Measurements from ENCODE around the gene NOS1AP. TPM values are rescaled to one million over a fixed set of nuclear protein-coding genes. Genes with fewer than 3 reads are reported as not detected.

NOS1AP gene
- total RNA-seq, 1 experiment from 2014 or later = 5.3 TPM

DNA sequence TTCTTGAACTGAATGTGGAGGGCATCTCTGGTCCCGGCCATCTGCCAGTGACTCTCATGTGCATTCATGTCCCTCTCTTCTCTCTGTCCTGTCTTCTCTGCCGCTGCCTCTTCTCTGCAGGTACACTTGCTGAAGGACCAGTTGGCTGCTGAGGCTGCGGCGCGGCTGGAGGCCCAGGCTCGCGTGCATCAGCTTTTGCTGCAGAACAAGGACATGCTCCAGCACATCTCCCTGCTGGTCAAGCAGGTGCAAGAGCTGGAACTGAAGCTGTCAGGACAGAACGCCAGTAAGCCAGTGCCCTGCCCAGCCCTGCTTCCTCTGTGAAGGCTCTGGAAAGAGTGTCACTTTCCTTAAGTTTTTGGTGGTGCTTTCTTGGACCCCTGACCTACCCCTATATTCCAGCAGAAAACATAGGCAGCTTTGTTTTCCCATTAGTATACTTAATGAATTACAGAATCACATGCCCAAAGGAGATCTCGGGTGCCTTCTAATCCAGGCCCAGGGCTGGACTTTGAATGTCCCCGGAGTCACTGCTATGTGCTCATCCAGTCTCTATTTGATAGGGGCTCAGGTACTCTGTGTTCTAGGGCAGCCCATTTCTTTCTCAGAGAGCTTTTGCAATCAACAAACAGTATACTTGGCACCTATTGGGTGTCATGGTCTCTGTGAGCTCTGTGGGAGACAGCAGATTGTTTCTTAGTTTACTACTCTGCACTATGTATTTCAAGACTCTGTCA lies 296.0 kb downstream of the NOS1AP start:
- TF ChIP-seq ZFX (IDR thresholded peaks at IDR 0.05) = no peak
- TF ChIP-seq, protein P1, sequence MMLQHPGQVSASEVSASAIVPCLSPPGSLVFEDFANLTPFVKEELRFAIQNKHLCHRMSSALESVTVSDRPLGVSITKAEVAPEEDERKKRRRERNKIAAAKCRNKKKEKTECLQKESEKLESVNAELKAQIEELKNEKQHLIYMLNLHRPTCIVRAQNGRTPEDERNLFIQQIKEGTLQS (IDR thresholded peaks at IDR 0.05) = no peak
- TF ChIP-seq POLR2A (IDR thresholded peaks at IDR 0.05; ENCODE audit: borderline replicate concordance, extremely low read depth, insufficient read depth, insufficient read length) = no peak
- TF ChIP-seq ZNF274 (IDR thresholded peaks at IDR 0.05; ENCODE audit: low read depth, low read length) = no peak
- TF ChIP-seq, protein P2, sequence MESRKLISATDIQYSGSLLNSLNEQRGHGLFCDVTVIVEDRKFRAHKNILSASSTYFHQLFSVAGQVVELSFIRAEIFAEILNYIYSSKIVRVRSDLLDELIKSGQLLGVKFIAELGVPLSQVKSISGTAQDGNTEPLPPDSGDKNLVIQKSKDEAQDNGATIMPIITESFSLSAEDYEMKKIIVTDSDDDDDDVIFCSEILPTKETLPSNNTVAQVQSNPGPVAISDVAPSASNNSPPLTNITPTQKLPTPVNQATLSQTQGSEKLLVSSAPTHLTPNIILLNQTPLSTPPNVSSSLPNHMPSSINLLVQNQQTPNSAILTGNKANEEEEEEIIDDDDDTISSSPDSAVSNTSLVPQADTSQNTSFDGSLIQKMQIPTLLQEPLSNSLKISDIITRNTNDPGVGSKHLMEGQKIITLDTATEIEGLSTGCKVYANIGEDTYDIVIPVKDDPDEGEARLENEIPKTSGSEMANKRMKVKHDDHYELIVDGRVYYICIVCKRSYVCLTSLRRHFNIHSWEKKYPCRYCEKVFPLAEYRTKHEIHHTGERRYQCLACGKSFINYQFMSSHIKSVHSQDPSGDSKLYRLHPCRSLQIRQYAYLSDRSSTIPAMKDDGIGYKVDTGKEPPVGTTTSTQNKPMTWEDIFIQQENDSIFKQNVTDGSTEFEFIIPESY (IDR thresholded peaks at IDR 0.05; ENCODE audit: extremely low read depth, insufficient replicate concordance, low read length) = no peak
- TF ChIP-seq TCF7L2 (IDR thresholded peaks at IDR 0.05; ENCODE audit: borderline replicate concordance, extremely low read depth, insufficient read depth, insufficient read length) = no peak
- no peak for TF ChIP-seq EZH2 (IDR thresholded peaks at IDR 0.05)
- no peak for TF ChIP-seq POLR2AphosphoS5 (IDR thresholded peaks at IDR 0.05; ENCODE audit: low read depth, low read length)
- no peak for TF ChIP-seq JUND (IDR thresholded peaks at IDR 0.05)
- no peak for TF ChIP-seq EZH2phosphoT487 (IDR thresholded peaks at IDR 0.05; ENCODE audit: borderline replicate concordance)
- TF ChIP-seq CBX3 (IDR thresholded peaks at IDR 0.05; ENCODE audit: low read depth) = no peak
- TF ChIP-seq EGR1 (IDR thresholded peaks at IDR 0.05; ENCODE audit: low read depth) = no peak
- TF ChIP-seq, protein P3, sequence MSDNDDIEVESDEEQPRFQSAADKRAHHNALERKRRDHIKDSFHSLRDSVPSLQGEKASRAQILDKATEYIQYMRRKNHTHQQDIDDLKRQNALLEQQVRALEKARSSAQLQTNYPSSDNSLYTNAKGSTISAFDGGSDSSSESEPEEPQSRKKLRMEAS (IDR thresholded peaks at IDR 0.05) = no peak
- no peak for TF ChIP-seq RAD21 (IDR thresholded peaks at IDR 0.05; ENCODE audit: low read depth)
- Histone ChIP-seq H3K27ac (ENCODE audit: low read depth, low read length) (no peak overlapping the region), H3K9ac (ENCODE audit: low read length) (no peak overlapping the region), H3K27me3 (ENCODE audit: insufficient read depth, low read length) (no peaks in the 10 kb centered on the region), H3K9me3 (ENCODE audit: control insufficient read depth in 1 of 2, insufficient read depth in 1 of 2, low read depth in 1 of 2, low read length in 2 of 2) (no peaks in the 10 kb centered on the region), H3K79me2 (ENCODE audit: insufficient read depth, low read length) (no peaks in the 10 kb centered on the region), H3K9me2 (ENCODE audit: insufficient read depth) (no peaks in the 10 kb centered on the region), H3K4me3 (replicated peaks in 1 of 2; ENCODE audit: low read depth in 1 of 2, low read length in 2 of 2) (no peak overlapping the region), H3K4me2 (ENCODE audit: low read length) (no peak overlapping the region), H3K4me1 (ENCODE audit: control insufficient read depth in 1 of 2, insufficient read depth in 2 of 2, low read length in 2 of 2) (peaks cover 0 to 6% of the 10 kb centered on the region in 2 experiments; a peak in 1 of 4 replicates), H2AFZ (ENCODE audit: low read depth, low read length, poor library complexity, severe bottlenecking) (no peak overlapping the region), H4K20me1 (ENCODE audit: insufficient read depth) (no peaks in the 10 kb centered on the region), H3K36me3 (ENCODE audit: control insufficient read depth in 1 of 2, insufficient read depth in 2 of 2, low read length in 2 of 2) (peaks cover 0 to 3% of the 10 kb centered on the region in 2 experiments; a peak in 1 of 4 replicates)
- DNase-seq (ENCODE audit: low read depth, low spot score) = no peak
- BruUV-seq (replicated peaks) = no TSS peak
- CTCF ChIA-PET = no interaction called here
- intact Hi-C loops (cut with micrococcal nuclease) = no loop called here
- POLR2A ChIA-PET = no interaction called here
- ATAC-seq = no peak
- RAD21 ChIA-PET (ENCODE audit: low non-redundant PET in 1 of 2, low total read pairs in 2 of 2, uncharacterized antibody in 2 of 2, unreplicated experiment in 2 of 2) = no interaction called here
